H1 (cell line): ENCODE measurements around the gene IQCK. TPM values are rescaled to one million over a fixed set of nuclear protein-coding genes. Genes with fewer than 3 reads are reported as not detected.

Source experiments
- KDM4A ChIP-seq: IDR thresholded peaks from one replicate; pipeline ENCODE4 v1.7.1; 2012; ENCODE audit warnings: low read depth, mild to moderate bottlenecking, moderate library complexity, low read length, inconsistent platforms; ENCODE audit not compliant: severe bottlenecking
- RAD21 ChIP-seq, 2 experiments: IDR thresholded peaks in 1 of 2; conservative IDR thresholded peaks in 1 of 2; 2 replicates each; pipeline ENCODE4 v1.6.1; 2011; ENCODE audit warnings: low read depth in 2 of 2, low read length in 2 of 2, improper control_type of control experiment in 1 of 2, inconsistent platforms in 1 of 2, mild to moderate bottlenecking in 1 of 2, moderate library complexity in 1 of 2
- RNF2 ChIP-seq: fragments of 200-900, 300-1000 bp; sonication (generic); IDR thresholded peaks from 2 replicates; pipeline ENCODE4 v1.7.1; 2016; ENCODE audit warnings: borderline replicate concordance, low read depth, mild to moderate bottlenecking, antibody characterized with exemption, low read length; ENCODE audit not compliant: poor library complexity, severe bottlenecking; ENCODE audit errors: missing control alignments
- TAF7 ChIP-seq: optimal IDR thresholded peaks from 2 replicates; pipeline ENCODE3; 2011; ENCODE audit warnings: low read depth, mild to moderate bottlenecking, inconsistent platforms, low read length, moderate library complexity, borderline replicate concordance
- TEAD4 ChIP-seq: IDR thresholded peaks from 2 replicates; pipeline ENCODE4 v1.6.1; 2012; ENCODE audit warnings: low read depth, low read length, inconsistent platforms, mixed read lengths
- polyA plus RNA-seq, 7 experiments: library from polyadenylated mRNA; depleted of rRNA in 3 of 7; stranded (reverse) in 5 of 7; unstranded in 2 of 7; fragments of >200 nt in 5 of 7; fragments of 200-250 nt in 2 of 7; gene quantifications; 1 replicate in 5 of 7; 2 replicates in 1 of 7; 4 replicates in 1 of 7; pipeline versions ENCODE4 v1.2.1 to v1.2.3, GENCODE V29; 2011 to 2013; ENCODE audit warnings: missing spikeins in 2 of 7, mixed read lengths in 2 of 7
- total RNA-seq: library from RNA; stranded (reverse); fragmentation: NEBNext Ultra II Directional; extraction: Animal tissue kit (Norgen Biotek cat#: 25700); gene quantifications from 2 replicates; pipeline ENCODE4 v1.2.1, GENCODE V29; 2021

Gene IQCK
- total and polyA plus RNA-seq, 2 of the 8 experiments (the other 6 are each of a cell fraction or from before 2014, with no cell fraction given): 6.2 to 9.3 TPM

GRCh38 chr16:19898924-19899604 is 181.0 kb downstream of the IQCK start (continued):
- TF ChIP-seq RNF2 (no peak), TAF7 (no peak), TEAD4 (no peak), RAD21 (IDR thresholded peaks at IDR 0.05 in 1 of 2, conservative IDR thresholded peaks at IDR 0.05 in 1 of 2; ENCODE audit: low read depth in 2 of 2, low read length in 2 of 2) (peak; percentile 94 to 95), KDM4A (no peak)
- TF ChIP-seq, all 59 proteins: peak for 2
